ENCODE data around the gene GRIN2A.

GRIN2A gene

GRCh38 chr16:9966569-9967157, 215.6 kb downstream of the GRIN2A start:
- DNase-seq (ENCODE audit: low read depth), result no peak

- DNase-seq (ENCODE audit: low read depth), result no peak
Measured at GRCh38 chr16:9965079-9965478, 217.1 kb downstream of the GRIN2A start.

GRCh38 chr16:9964426-9964825, 217.8 kb downstream of the GRIN2A start:
- no peak for DNase-seq (ENCODE audit: low read depth)

GRCh38 chr16:9957433-9957832, 224.8 kb downstream of the GRIN2A start:
- no peak for DNase-seq (ENCODE audit: low read depth)

GRCh38 chr16:9957002-9957401, 225.2 kb downstream of the GRIN2A start:
- DNase-seq (ENCODE audit: low read depth), result no peak

GRCh38 chr16:9955677-9956076, 226.6 kb downstream of the GRIN2A start:
- no peak for DNase-seq (ENCODE audit: low read depth)

- DNase-seq (ENCODE audit: low read depth), result no peak
Measured at GRCh38 chr16:9953908-9954570, 228.2 kb downstream of the GRIN2A start.

- DNase-seq (ENCODE audit: low read depth), result no peak
Measured at GRCh38 chr16:9950658-9951057, 231.6 kb downstream of the GRIN2A start.

- no peak for DNase-seq (ENCODE audit: low read depth)
Measured at GRCh38 chr16:9949396-9949795, 232.8 kb downstream of the GRIN2A start.

GRCh38 chr16:9948933-9949332, 233.3 kb downstream of the GRIN2A start:
- DNase-seq (ENCODE audit: low read depth), result no peak

- no peak for DNase-seq (ENCODE audit: low read depth)
Measured at GRCh38 chr16:9946022-9946720, 236.1 kb downstream of the GRIN2A start.

- no peak for DNase-seq (ENCODE audit: low read depth)
Measured at GRCh38 chr16:9943121-9943520, 239.1 kb downstream of the GRIN2A start.

GRCh38 chr16:9941245-9941644, 241.0 kb downstream of the GRIN2A start:
- no peak for DNase-seq (ENCODE audit: low read depth)

- no peak for DNase-seq (ENCODE audit: low read depth)
Measured at GRCh38 chr16:9934723-9935508, 247.3 kb downstream of the GRIN2A start.

GRCh38 chr16:9932919-9933653, 249.1 kb downstream of the GRIN2A start:
- no peak for DNase-seq (ENCODE audit: low read depth)

- DNase-seq (ENCODE audit: low read depth), result no peak
Measured at GRCh38 chr16:9932000-9932399, 250.2 kb downstream of the GRIN2A start.

GRCh38 chr16:9929836-9930235, 252.4 kb downstream of the GRIN2A start:
- no peak for DNase-seq (ENCODE audit: low read depth)

GRCh38 chr16:9929313-9929712, 252.9 kb downstream of the GRIN2A start:
- DNase-seq (ENCODE audit: low read depth), result no peak

- no peak for DNase-seq (ENCODE audit: low read depth)
Measured at GRCh38 chr16:9922441-9922840, 259.8 kb downstream of the GRIN2A start.

- DNase-seq (ENCODE audit: low read depth), result no peak
Measured at GRCh38 chr16:9921997-9922396, 260.2 kb downstream of the GRIN2A start.

- DNase-seq (ENCODE audit: low read depth), result no peak
Measured at GRCh38 chr16:9919460-9919859, 262.8 kb downstream of the GRIN2A start.

- DNase-seq (ENCODE audit: low read depth), result no peak
Measured at GRCh38 chr16:9917691-9918090, 264.5 kb downstream of the GRIN2A start.

All from activated gamma-delta T cell treated with anti-CD3 and anti-CD28 coated beads, Interleukin-2, amount 50 U/mL, for 16 hours (primary cell).